ENCODE results near the gene BBX. TPM values are rescaled to one million over a fixed set of nuclear protein-coding genes. Genes with fewer than 3 reads are reported as not detected.

Gene BBX
- total RNA-seq, 1 donor: 97.6 TPM

GRCh38 chr3:107738486-107739183, 215.9 kb downstream of the BBX start:
- DNase-seq (ENCODE audit: low read depth): no peak

GRCh38 chr3:107739227-107739626, 216.5 kb downstream of the BBX start:
- DNase-seq (ENCODE audit: low read depth): no peak
- no peak for TF ChIP-seq CTCF (IDR thresholded peaks at IDR 0.05; ENCODE audit: insufficient read depth, low read depth, low read length)
- H3K4me3 ChIP-seq (ENCODE audit: low read depth, low read length): no peak overlapping the region

More at GRCh38 chr3:107738486-107739183, 215.9 kb downstream of the BBX start:
- H3K4me3 ChIP-seq (ENCODE audit: low read depth, low read length): no peak overlapping the region
- TF ChIP-seq CTCF (IDR thresholded peaks at IDR 0.05; ENCODE audit: insufficient read depth, low read depth, low read length): no peak

GRCh38 chr3:107740992-107741896, 218.5 kb downstream of the BBX start:
- no peak overlapping the region for H3K4me3 ChIP-seq (ENCODE audit: low read depth, low read length)
- DNase-seq (ENCODE audit: low read depth): peak; percentile 50
- peak; percentile 52 for TF ChIP-seq CTCF (IDR thresholded peaks at IDR 0.05; ENCODE audit: insufficient read depth, low read depth, low read length)

- H3K4me3 ChIP-seq (ENCODE audit: low read depth, low read length): no peak overlapping the region
- no peak for DNase-seq (ENCODE audit: low read depth)
- TF ChIP-seq CTCF (IDR thresholded peaks at IDR 0.05; ENCODE audit: insufficient read depth, low read depth, low read length): no peak
Measured at GRCh38 chr3:107745354-107745753, 222.6 kb downstream of the BBX start.

- DNase-seq (ENCODE audit: low read depth): peak; percentile 41
- TF ChIP-seq CTCF (IDR thresholded peaks at IDR 0.05; ENCODE audit: insufficient read depth, low read depth, low read length): peak; percentile 69
- H3K4me3 ChIP-seq (ENCODE audit: low read depth, low read length): no peak overlapping the region
Measured at GRCh38 chr3:107752202-107752990, 229.6 kb downstream of the BBX start.

- peak; percentile 24 for DNase-seq (ENCODE audit: low read depth)
- no peak overlapping the region for H3K4me3 ChIP-seq (ENCODE audit: low read depth, low read length)
- peak; percentile 68 for TF ChIP-seq CTCF (IDR thresholded peaks at IDR 0.05; ENCODE audit: insufficient read depth, low read depth, low read length)
Measured at GRCh38 chr3:107753494-107753893, 230.7 kb downstream of the BBX start.
